Hematopoietic multipotent progenitor cell treated with erythropoietin and hydrocortisone succinate and interleukin-3 and kit ligand, for 4 days (in vitro differentiated cells): ENCODE measurements around the gene PYM1.

ENCODE experiments used
- DNase-seq: peaks from one replicate; pipeline ENCODE4 v3.0.0-alpha.2; 2015

Gene PYM1

DNA sequence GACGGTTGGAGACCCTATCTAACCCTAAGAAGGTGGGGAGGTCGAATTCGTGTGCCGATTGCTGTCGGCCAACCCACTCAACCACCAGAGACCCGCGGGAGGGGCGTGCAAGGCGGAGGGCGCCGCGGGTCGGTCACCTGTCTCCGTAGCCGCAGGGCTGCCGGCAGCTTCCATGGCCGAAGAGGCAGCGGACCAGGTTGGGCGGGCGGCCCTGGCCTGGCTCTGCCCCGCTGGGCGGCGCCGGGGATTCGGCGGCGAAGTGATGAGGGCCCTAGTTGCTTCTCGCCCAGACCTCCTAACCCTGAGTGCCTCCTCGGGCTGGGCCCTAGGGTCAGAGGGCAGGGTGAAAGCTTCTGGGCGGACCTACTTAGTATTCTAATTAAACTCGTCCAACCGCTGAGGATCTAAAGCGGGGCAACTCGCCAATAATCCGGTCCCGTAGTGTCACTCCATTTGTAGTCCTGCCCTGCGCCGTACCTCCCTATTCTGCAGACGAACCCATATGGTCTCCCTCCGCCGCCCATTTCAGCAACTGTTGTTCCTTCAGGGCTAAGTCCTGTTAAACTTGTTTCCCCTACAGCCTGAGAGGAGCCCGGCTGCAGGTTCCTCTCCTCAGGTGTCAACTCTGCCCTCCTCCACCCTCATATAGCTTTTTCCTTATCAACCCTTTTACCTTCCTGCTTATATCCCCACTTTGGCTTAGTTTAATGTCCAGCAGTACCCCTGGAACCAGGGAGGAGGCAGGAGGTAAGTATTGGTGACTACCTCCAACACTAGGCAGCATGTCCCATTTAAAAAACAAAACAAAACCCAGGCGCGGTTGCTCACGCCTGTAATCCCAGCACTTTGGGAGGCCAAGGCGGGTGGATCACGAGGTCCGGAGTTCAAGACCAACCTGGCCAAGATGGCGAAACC lies at the start of gene PYM1:
PYM1 (minus strand) TSS at position 307 of the 915 bp plus-strand sequence; CDS start at position 174, 133 bp downstream.
- peak; percentile 98 for DNase-seq

DNA sequence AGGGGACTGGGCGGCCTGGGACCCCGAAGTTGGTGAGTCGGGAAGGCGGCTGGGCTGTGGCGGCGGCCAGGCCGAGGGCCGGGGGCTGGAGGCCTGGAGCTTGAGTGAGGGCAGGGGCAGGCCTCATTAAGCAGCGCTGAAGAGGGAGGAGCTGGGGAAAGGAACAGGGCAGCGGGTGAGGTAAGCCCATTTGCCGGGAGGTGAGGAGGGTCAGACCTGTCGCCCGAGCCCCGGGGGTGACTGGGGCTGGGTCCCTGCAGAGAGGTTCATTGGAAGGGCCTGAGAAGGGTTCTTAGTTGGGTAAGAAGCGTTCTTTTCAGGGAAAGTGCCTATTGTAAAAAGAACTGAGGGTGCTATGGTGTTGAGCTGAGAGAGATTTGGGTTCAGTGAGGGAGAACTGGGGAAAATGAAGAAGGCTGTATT lies 46.6 kb upstream of the PYM1 start:
- peak; percentile 71 for DNase-seq

DNA sequence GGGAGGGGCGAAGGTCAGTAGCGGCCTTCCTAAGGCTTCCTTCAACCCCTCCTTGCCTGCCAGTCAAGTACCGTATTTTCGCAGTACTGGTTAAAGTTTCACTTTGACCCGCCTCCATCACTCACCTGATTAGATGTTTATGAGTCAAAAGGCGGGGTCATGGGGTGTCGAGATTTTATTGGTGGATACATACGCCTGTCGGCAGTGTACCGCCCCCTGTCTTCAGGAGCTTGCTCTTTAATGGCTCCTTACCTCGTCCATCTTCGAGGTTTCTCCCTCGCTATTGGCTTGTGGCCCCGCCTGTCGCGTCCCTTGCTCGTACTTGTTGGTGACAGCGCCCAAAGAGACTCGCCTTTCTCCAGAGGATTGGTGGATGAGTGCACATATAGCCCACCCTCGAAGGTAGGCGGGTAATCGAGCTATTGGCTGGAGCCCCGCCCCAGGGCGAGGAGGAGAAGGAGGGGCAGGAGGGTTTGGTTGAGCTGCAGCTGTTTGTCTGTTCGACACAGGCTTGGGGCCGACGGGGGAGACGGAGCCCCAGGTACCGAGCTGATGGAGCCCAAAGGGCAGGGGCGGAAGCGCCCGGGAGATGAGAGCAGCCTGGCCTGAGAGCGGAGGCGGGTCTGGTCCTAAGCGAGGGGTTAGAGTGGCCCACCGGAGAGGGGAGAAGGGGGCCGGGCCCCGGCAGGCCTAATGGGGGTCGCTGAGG lies 46.1 kb upstream of the PYM1 start, which contains the start of gene RAB5B:
RAB5B (plus strand) TSS at position 480 of the 709 bp plus-strand sequence. CDS start 12,883 bp downstream, outside the sequence.
- peak; percentile 100 for DNase-seq

DNA sequence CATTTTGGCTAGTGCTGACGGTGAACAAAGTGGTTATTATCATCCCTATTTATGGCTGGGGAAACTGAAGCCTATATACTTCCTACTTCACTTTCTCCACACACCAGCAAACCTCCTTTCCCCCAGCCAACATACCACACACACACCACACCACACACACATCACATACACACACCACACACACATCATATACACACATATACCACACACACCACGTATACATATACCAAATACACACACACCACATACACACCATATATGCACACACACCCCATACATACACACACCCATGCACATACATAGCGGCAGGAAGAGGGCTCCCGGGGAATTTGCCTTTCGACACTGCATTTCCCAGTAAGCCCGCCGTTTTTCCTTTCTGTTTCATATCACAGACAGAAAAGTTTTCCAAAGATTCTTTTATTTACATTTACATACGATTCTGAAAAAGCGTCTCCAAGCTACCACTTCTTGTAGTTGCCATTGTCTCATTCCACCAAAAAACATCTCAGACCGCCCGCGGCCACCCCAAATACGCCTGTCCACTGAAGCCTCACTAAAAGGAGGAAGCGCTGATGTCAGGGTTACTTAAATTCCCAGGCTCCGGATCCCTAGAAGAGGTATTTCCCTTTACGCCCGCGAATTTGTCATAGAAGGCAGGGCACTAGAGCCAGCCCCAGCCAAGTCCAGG lies 45.4 kb upstream of the PYM1 start:
- peak; percentile 52 for DNase-seq

DNA sequence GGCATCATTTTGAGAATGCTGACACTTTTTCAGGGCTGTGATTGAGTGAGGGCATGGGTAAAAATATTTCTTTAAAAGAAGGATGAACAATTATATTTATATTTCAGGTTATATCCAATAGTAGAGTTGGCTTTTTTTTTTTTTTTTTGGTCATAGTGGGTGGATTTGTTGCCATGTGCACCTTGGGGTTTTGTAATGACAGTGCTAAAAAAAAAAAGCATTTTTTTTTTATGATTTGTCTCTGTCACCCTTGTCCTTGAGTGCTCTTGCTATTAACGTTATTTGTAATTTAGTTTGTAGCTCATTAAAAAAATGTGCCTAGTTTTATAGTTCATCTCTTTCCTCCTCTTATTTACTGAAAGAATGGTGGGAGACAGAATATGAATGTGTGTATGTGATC lies 44.8 kb upstream of the PYM1 start:
- peak; percentile 19 for DNase-seq

DNA sequence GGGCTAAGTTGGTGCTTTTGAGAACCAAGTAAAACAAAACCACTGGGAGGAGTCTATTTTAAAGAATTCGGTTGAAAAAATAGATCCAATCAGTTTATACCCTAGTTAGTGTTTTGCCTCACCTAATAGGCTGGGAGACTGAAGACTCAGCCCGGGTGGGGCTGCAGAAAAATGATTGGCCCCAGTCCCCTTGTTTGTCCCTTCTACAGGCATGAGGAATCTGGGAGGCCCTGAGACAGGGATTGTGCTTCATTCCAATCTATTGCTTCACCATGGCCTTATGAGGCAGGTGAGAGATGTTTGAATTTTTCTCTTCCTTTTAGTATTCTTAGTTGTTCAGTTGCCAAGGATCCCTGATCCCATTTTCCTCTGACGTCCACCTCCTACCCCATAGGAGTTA lies 44.3 kb upstream of the PYM1 start:
- DNase-seq, result peak; percentile 57

DNA sequence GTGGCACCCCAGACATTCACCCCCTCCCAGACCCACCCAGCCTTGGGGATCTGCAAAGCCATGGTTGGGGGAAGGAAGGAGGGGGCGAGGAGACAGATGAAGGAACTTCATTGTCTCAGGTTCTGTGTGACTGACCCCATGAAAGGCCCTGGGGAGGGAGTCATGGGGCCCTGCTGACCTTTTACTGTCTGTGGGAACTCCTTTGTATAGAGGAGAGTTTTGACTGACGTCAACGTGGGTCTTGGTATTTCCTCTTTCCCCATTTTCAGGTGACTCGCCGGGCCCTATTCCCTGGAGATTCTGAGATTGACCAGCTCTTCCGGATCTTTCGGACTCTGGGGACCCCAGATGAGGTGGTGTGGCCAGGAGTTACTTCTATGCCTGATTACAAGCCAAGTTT lies 43.1 kb upstream of the PYM1 start:
- no peak for DNase-seq

DNA sequence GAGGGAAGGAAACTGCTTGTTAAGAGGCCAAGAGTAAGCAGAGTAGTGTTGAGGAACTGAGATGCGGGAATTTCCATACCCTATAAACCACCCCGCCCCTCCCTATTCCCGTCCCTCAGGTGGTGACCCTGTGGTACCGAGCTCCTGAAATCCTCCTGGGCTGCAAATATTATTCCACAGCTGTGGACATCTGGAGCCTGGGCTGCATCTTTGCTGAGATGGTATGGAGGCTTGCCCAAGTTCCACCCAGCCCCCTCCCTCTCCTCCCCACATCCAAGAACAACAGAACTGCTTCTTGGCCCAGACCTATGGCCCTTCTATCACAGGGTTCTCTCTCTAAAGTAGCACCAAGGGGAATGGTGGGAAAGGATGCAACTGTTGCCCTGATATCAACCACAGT lies 41.7 kb upstream of the PYM1 start:
- DNase-seq, result no peak

DNA sequence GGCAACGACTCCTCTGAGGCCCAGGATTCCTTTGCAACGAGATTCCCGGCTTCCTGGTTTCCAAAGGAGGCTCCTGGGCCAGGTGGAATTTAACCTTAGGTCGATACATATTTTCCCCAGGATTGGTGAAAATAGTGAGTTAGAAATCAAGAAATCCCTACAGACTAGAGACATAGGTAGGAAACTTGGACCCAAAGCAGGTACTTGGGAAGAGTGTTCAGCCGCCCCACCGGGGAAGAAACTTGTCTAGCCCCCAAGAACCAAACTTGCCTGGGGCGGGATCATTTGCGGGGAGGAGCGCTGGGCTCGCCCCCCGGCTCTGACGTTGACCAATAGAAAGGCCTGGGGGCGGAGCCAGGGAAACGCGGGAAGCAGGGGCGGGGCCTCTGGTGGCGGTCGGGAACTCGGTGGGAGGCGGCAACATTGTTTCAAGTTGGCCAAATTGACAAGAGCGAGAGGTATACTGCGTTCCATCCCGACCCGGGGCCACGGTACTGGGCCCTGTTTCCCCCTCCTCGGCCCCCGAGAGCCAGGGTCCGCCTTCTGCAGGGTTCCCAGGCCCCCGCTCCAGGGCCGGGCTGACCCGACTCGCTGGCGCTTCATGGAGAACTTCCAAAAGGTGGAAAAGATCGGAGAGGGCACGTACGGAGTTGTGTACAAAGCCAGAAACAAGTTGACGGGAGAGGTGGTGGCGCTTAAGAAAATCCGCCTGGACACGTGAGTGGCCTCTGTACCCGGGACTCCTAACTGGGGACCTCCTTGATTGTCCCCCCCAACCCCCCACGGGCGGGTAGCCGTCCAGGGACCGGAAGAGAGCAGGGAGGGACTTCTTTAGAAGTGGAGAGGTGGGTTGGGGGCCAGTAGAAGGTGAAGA lies 39.0 kb upstream of the PYM1 start, which contains the start of gene CDK2:
CDK2 (plus strand) TSS at position 423 of the 874 bp plus-strand sequence; CDS start at position 602, 179 bp downstream.
- DNase-seq, result peak; percentile 97

DNA sequence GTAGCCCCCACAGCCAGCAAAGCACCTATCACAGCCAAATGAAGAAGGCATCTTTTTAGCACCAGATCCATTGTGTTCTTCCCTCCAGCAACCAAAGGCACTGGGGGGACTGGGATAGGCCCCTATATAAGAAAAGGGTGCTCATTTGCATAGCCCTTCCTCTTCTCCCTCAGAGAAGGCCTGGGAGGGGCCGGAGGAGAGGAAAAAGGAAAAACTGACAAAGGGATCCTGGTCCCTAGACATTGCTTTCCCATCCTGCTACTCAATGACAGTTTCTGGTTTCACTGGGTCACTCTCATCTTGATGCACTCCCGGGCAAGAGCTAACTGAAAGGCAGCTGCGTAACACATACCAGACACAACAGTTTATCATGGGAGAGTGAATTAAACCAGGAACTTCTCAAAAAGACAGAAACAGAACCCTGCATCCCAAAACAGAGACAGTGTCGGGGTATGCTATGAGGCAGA lies 38.3 kb upstream of the PYM1 start, which contains the start of gene PMEL:
PMEL (minus strand) TSS at position 102 of the 467 bp plus-strand sequence; CDS start at position 71, 31 bp downstream.
- DNase-seq, result no peak

DNA sequence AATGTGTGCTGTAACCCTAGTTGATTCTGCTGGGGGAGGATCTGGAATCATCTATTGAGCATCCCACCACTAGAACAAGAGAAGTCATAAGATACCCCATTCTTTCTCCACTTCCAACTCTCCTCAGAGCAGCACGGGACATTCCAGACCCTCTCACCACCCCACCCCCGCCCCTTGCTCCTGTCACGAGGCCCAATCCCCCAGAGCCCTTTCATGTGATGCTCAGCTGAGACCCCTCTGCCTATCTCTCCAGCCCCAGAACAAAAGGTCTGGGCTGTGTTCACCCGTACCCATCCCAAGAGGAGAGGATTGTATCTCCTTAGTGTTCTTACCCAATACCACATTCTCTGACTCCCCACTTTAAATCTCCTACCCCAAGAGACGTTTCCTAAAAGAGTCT lies 37.5 kb upstream of the PYM1 start:
- no peak for DNase-seq

DNA sequence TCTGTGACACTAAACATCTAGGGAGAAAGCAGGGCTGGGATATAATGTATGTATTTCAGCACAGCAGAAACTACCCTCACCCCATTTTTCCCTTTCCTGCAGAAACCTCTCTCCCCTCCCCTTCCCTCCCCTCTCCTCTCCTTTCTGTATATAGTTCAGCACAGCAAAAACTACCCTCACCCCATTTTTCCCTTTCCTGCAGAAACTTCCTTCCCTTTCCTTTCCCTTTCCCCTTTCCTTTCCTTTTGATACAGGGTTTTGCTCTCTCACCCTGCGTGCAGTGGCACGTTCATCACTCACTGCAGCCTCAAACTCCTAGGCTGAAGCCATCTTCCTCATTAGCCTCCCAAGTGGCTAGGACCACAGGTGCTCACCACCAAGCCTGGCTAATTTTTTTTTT lies 36.1 kb upstream of the PYM1 start:
- no peak for DNase-seq

DNA sequence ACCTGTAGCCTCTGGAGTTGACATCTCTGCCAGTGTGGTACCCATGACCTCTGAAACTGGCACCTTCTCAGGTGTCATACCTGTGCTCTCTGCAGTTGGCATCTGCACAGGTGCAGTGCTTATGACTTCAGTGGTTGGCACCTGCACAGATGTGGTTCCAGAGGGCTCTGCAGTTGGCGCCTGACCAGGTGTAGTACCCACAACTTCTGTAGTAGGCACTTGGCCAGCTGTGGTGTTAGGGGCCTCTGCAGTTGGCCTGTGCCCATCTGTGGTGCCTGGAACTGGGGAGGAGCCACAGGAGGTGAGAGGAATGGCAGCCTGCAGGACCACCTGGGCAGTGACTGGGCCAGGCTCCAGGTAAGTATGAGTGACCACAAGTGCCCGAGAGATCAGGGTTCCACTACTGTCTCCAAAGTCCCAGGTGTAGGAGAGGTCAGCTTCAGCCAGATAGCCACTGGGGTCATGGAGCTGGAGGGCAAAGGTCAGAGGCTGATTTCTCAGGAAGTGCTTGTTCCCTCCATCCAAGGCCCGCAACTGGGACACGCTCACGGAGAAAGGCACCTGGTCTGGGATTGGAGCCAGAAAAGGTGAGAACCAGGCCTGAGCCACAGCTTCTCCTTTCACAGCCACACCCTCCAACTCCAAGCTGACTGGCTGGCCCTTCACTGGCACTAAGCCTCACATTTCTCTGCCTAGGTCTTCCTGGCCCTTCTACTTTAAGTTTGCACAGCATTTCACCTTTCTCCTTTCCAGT lies 29.6 kb upstream of the PYM1 start:
- no peak for DNase-seq

DNA sequence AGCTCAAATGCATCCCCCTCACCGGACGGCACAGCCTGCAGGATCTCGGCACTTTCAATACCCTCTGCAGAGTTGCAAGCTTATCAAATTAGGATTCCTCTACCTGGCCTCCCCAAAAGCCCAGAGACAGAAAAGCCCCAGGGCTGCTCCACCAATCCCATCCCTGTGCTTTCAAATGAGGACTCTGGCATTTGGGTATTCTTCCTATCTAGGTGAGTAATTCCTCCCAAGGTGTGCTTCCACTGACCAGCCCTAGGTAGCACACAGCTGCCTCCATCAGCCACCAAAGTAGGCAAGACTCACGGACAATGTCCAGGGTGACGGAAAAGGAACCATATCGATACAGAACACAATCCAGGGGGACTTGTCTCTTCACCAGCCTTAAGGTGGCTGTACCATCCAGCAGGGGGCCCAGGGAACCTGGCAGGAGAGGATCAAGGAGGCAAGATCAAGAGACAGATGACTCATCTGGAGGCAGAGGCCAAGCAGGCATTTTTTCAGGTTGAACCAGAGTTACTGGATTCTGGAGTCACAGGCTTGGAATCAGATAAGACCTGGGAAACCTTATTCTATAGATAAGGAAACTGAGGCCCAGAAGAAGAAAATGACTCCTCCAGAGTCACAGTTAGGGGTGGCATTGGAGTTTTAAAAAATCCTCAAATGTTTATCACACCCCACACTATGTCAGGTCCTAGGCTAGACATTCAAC lies 28.3 kb upstream of the PYM1 start:
- DNase-seq, result peak; percentile 74

DNA sequence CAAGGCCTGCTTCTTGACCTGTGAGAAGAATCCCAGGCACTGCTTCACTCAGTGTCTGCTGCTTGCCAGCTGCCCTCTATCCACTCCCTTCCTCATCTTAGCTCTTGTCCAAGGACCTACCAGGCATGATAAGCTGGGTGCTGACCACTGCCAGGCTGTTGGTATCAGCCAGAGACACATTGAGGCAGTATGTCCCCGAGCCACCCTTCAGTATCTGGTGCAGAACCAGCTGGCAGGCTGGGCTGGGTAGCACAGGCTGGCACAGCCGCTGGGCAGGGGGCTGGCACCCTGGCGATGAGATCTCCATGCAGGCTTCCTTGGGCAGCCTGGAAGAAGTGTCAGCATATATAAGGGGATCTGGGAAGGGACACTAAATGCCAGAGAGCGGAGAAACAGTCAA lies 27.6 kb upstream of the PYM1 start:
- peak; percentile 42 for DNase-seq

DNA sequence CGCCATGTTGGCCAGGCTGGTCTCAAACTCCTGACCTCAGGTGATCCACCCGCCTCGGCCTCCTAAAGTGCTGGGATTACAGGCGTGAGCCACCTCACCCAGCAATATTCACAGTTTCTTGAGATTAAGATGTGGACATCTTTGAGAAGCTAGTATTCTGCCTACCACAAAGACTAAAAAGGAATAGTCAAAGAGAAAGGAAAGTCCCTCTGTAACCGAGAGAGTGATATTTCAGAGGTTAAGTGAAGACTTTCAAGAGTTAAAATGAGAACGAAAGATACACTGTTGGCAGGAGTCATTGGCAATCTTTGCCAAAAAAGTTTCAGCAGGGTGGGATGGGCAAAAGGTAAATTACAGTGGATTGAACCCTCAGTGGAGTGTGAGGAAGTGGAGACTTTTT lies 18.9 kb upstream of the PYM1 start:
- DNase-seq, result no peak

DNA sequence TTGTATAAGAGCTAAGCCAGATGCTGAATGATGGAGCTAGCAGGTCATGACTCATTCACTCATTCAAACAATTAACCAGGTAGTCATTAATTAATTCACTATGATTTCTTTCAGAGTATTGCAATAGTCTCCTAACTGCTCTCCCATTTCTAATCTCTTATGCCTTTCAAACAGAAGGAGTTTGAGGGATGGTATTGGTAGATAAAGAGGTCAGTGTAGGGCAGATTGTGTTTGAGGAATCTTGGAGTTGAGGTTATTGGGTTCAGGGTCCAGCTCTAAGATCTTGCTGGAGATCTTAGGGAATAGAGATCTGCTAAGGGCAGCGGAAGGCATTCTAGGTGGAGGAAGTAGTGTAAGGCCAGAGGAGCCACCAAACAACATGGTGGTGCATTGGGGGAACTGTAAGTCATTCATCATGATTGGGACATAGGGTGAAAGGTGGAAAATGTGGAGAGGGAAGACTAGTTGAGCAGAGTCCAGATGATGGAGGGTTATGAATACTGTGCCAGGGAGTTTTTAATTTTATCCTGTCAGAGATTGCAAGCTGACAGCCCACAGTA lies 15.0 kb upstream of the PYM1 start:
- no peak for DNase-seq

DNA sequence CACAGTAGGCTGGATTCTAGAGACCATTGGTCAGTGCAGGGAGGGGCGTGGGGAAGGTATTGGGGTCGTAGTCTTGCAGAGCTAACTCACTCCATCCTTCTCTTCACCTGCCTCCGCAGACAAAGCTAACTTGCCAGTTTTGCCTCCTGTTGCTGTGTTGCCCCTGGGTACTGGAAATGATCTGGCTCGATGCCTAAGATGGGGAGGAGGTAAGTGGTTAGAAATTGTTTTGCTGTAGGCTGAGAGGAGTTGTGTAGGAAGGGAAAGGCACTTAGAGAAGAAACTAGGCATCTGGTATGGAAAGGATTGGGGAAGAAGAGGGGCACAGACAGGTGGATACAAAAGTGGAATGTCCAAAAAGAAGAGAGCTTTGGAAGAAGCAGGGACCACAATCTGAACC lies 14.4 kb upstream of the PYM1 start:
- DNase-seq, result no peak

DNA sequence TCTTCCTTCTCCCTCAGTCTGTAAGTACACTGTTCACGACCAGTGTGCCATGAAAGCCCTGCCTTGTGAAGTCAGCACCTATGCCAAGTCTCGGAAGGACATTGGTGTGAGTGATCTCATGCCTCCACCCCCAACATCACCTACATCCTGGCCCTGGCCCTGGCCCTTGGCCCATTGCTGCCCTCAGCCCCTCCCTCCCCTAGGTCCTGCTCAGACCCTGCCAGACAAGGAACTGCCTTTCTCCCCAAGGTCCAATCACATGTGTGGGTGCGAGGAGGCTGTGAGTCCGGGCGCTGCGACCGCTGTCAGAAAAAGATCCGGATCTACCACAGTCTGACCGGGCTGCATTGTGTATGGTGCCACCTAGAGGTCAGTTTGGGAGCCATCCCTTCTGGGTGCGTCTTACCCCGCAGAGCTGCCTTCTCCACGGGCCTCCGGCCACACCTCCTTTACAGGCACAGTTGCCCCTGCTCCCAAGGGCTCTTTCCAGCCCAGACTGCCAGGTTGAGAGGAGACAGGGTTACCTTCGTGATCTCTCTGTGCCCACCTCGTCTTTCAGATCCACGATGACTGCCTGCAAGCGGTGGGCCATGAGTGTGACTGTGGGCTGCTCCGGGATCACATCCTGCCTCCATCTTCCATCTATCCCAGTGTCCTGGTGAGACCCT lies 12.5 kb upstream of the PYM1 start:
- peak; percentile 94 for DNase-seq
